ENCODE measurements around the gene STOML2.
A peak's percentile ranks its signal among the peaks of the same experiment; 100 is the strongest.

The STOML2 gene

DNA sequence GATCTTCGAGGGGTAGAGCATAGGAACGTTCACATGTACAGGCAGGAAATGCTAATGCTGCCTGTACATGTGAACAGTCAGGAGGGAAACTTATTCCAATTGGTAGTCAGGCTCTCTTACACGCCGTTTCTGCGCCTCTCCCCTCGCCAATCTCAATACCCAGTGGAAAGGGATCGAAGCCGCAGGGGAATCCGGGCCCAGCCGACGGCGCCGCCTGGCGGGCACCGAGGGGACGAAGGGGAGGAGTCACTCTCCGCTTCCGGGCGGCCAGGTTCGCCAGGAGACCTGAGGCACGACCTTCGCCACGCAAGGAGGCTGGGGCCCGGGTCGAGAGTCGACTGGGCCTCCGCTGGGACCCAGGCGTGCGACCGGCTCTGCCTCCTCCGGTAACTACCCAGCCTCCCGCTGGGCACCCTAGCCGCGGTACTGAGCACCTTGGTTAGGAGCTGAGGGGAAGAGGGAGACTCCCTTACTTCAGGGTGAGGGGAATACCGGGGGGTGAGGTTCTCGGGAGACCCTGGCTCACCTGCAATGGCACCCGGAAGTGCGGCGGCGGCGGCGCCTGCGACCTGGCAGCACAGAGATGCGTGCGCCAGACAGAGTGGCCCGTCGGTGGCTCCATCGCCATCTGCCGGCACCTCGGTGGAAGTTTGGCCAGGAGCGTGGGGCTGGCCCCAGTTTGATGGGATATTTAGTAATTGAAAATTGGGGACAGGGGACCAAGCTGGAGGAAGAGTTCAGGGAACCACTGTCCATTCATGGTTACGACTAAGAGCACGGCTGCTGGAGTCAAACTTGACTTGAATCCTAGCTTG lies 6.7 kb downstream of the STOML2 start, which contains the start of gene PIGO:
PIGO (minus strand) TSS at position 557 of the 815 bp plus-strand sequence. CDS start 1,026 bp downstream, outside the sequence.
- no peak for DNase-seq (ENCODE audit: low read depth)
- TF ChIP-seq, protein P1, sequence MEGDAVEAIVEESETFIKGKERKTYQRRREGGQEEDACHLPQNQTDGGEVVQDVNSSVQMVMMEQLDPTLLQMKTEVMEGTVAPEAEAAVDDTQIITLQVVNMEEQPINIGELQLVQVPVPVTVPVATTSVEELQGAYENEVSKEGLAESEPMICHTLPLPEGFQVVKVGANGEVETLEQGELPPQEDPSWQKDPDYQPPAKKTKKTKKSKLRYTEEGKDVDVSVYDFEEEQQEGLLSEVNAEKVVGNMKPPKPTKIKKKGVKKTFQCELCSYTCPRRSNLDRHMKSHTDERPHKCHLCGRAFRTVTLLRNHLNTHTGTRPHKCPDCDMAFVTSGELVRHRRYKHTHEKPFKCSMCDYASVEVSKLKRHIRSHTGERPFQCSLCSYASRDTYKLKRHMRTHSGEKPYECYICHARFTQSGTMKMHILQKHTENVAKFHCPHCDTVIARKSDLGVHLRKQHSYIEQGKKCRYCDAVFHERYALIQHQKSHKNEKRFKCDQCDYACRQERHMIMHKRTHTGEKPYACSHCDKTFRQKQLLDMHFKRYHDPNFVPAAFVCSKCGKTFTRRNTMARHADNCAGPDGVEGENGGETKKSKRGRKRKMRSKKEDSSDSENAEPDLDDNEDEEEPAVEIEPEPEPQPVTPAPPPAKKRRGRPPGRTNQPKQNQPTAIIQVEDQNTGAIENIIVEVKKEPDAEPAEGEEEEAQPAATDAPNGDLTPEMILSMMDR (IDR thresholded peaks at IDR 0.05; ENCODE audit: low read depth, low read length, missing control alignments), result peak; percentile 98
- peak within 1 kb of the TSS; percentile 92 for H3K4me3 ChIP-seq (ENCODE audit: low read depth, low read length)

DNA sequence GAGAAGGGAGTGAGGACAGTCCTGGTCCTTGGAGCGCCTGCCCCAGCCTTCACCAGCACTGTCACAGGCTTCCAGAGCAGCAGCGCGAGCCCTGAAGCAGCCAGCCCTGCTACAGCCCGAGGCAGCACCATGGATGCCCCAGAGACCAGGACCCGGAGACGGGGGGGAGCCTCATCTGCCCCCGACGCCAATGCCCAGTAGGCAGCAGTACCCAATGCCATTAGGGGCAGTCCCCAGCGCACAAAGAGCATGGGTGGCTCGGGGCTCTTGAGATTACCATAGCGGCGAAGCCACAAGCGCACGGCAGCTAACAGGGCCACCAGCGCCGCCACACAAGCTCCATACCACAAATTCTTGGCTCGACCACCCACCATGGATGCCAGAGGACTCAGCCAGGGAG lies 11.4 kb downstream of the STOML2 start:
- DNase-seq (ENCODE audit: low read depth), result no peak
- no peak overlapping the region for H3K4me3 ChIP-seq (ENCODE audit: low read depth, low read length)
- TF ChIP-seq, protein P1 (IDR thresholded peaks at IDR 0.05; ENCODE audit: low read depth, low read length, missing control alignments), result no peak

DNA sequence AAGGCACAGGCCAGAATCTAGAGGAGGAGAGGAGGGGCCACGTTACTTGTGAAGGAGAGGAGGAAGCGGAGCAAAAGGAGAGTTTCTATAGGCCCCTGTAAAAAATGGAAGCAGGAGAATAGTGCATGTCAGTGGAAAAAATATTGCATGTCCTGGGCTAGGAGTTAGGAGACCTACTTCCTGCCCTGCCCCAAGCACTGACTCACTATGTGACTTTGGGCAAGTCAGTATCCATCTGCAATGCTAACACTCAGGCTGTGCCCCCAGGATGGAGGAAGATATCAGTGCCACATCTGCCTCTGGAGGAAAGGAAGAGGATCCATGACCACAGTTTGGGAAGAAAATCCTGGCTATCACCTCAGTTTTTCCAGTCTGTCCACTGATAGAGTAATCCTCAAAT lies 13.5 kb downstream of the STOML2 start:
- no peak overlapping the region for H3K4me3 ChIP-seq (ENCODE audit: low read depth, low read length)
- DNase-seq (ENCODE audit: low read depth), result no peak
- TF ChIP-seq, protein P1 (IDR thresholded peaks at IDR 0.05; ENCODE audit: low read depth, low read length, missing control alignments), result no peak

DNA sequence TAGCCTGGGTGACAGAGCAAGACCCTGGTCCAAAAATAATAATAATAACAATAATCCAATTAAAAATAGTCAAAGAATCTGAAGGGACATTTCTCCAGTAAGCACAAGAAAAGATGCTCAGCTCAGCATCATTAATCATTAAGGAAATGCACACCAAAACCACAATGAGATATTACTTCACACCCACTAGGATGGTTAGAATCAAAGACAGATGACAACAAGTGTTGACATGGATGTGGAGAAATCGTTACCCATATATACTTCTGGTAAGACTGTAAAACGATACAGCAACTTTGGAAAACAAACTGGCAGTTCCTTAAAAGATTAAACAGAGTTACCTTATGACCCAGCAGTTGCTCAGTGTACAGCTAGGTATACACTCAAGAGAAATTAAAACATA lies 17.9 kb downstream of the STOML2 start:
- H3K4me3 ChIP-seq (ENCODE audit: low read depth, low read length), result no peak overlapping the region
- TF ChIP-seq, protein P1 (IDR thresholded peaks at IDR 0.05; ENCODE audit: low read depth, low read length, missing control alignments), result no peak
- DNase-seq (ENCODE audit: low read depth), result no peak

DNA sequence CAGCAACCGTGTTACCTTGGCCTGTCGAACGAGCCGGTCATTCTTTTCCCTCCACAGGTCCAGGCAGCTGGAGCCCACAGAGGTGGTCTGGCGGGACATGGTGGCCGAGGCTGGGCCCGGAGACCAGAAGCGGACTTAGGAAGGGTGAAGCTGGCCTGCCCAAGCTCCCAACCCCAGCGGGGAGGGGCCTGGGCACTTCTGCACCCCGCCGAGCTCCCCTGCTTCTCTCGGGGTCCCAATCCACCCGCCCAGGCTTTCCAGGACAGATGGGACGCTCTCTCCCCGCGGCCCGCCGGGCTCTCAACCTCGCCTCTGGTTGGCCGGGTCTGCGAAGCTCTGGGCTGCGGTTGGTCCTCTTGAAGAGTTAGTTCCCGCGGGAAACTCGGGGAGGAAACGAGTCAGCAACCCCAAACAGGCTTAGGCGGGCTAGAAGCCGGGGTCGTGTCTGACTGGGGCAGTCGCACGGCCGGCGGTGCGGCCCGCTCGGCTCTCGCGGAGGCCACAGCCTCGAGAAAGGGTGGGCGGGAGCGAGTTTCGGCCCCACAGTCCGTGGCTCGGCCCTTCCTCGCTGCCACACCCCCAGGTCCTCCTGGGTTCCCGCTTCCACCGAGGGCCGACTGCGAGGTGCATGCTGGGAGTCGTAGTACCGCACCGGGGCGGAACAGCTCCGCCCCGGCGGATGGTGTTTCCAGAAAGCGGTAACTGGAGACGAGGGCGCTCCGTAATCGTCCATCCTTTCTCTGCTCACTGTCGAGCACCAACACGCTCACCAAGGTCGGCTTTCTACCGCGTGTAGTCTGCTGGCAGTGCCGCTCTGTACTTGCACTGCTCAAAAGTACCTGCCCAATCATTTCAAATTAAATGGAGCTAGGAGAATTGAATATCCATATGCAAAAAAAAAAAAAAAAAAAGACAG lies 23.2 kb downstream of the STOML2 start, which contains the start of gene FANCG:
FANCG (minus strand) TSS at position 517 of the 916 bp plus-strand sequence; CDS start at position 99, 418 bp downstream.
- peak within 1 kb of the TSS; percentile 84 for H3K4me3 ChIP-seq (ENCODE audit: low read depth, low read length)
- TF ChIP-seq, protein P1 (IDR thresholded peaks at IDR 0.05; ENCODE audit: low read depth, low read length, missing control alignments), result no peak
- peak; percentile 81 for DNase-seq (ENCODE audit: low read depth)

DNA sequence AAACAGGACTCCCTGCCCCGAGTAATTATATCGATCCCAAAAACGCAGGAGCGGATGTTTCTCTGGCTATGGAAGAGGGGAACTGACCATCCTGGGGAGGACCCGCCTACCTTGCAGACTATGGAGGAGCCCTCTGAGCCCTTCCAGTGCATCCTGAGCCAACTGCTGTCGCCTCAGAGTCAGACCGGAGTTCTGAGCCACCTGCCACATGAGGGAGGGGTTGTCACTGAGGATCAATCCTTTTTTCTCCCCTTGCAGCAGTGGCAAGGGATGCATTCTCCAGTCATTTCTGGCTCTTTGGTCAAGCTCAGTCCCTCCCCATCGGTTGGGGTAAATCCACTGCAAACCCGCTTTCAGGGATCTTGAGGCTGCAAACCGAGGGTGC lies 23.9 kb downstream of the STOML2 start:
- DNase-seq (ENCODE audit: low read depth), result no peak
- TF ChIP-seq, protein P1 (IDR thresholded peaks at IDR 0.05; ENCODE audit: low read depth, low read length, missing control alignments), result no peak
- peak overlapping the region; percentile 84 for H3K4me3 ChIP-seq (ENCODE audit: low read depth, low read length)
